HL-60 (cell line): ENCODE measurements around the gene COL11A2.

Experiments
- DNase-seq, 2 experiments: peaks; one replicate each; pipeline ENCODE4 v3.0.0-alpha.2; 2010 to 2020; ENCODE audit warnings: low read depth in 1 of 2, low spot score in 1 of 2
- H3K27ac ChIP-seq: fragments of 250-450 bp; sonication (Bioruptor Pico); replicated peaks from 2 replicates; pipeline ENCODE4 v1.5.1; 2020; ENCODE audit warnings: mild to moderate bottlenecking, moderate library complexity
- H3K27me3 ChIP-seq: fragments of 250-450 bp; sonication (Bioruptor Pico); 2 replicates; pipeline ENCODE4 v1.5.1; 2021; ENCODE audit warnings: mild to moderate bottlenecking, moderate library complexity; ENCODE audit not compliant: insufficient read depth, poor library complexity, severe bottlenecking
- H3K4me3 ChIP-seq: replicated peaks from 2 replicates; pipeline ENCODE4 v1.5.1; 2011; ENCODE audit warnings: mild to moderate bottlenecking, control low read depth, low read length; ENCODE audit not compliant: insufficient read depth
- CTCF ChIP-seq: IDR thresholded peaks from one replicate; pipeline ENCODE4 v1.5.1; 2011; ENCODE audit warnings: low read length, control low read depth, inconsistent platforms; ENCODE audit not compliant: insufficient read depth
- GABPA ChIP-seq: IDR thresholded peaks from 2 replicates; pipeline ENCODE4 v1.6.1; 2012; ENCODE audit warnings: low read depth
- POLR2AphosphoS5 ChIP-seq: IDR thresholded peaks from 2 replicates; pipeline ENCODE4 v1.6.1; 2012; ENCODE audit warnings: low read depth
- REST ChIP-seq: IDR thresholded peaks from 2 replicates; pipeline ENCODE4 v1.6.1; 2012; ENCODE audit warnings: low read depth; ENCODE audit not compliant: insufficient replicate concordance
- SPI1 ChIP-seq: IDR thresholded peaks from 2 replicates; pipeline ENCODE4 v1.6.1; 2012; ENCODE audit warnings: low read depth, mild to moderate bottlenecking, borderline replicate concordance

Gene COL11A2

GRCh38 chr6:33217681-33218080 is 25.4 kb upstream of the COL11A2 start:
- H3K4me3 ChIP-seq = no peak overlapping the region
- no peak for DNase-seq
- TF ChIP-seq CTCF = no peak
- TF ChIP-seq POLR2AphosphoS5 = no peak
- TF ChIP-seq SPI1 = no peak
- no peak for TF ChIP-seq GABPA
- TF ChIP-seq REST = no peak
- peaks cover 3% of the 10 kb centered on the region for H3K27me3 ChIP-seq
- H3K27ac ChIP-seq = no peak overlapping the region

- no peak for DNase-seq
- Histone ChIP-seq H3K27ac (no peak overlapping the region), H3K4me3 (no peak overlapping the region), H3K27me3 (peaks cover 3% of the 10 kb centered on the region)
- TF ChIP-seq REST (no peak), CTCF (no peak), SPI1 (no peak), POLR2AphosphoS5 (no peak), GABPA (no peak)
These were observed 25.0 kb upstream of the COL11A2 start for GRCh38 chr6:33217246-33217645.

- DNase-seq = no peak
- no peak overlapping the region for H3K27ac ChIP-seq
- no peak for TF ChIP-seq SPI1
- no peak for TF ChIP-seq CTCF
- TF ChIP-seq GABPA = no peak
- TF ChIP-seq POLR2AphosphoS5 = no peak
- no peak for TF ChIP-seq REST
- peaks cover 3% of the 10 kb centered on the region for H3K27me3 ChIP-seq
- H3K4me3 ChIP-seq = no peak overlapping the region
These were observed 23.9 kb upstream of the COL11A2 start for GRCh38 chr6:33216117-33216649.
